Measurements from ENCODE around the gene MT3. TPM values are rescaled to one million over a fixed set of nuclear protein-coding genes. Genes with fewer than 3 reads are reported as not detected.

MT3 gene
- total and polyA plus RNA-seq, 2 experiments from 2014 or later: not detected

DNA sequence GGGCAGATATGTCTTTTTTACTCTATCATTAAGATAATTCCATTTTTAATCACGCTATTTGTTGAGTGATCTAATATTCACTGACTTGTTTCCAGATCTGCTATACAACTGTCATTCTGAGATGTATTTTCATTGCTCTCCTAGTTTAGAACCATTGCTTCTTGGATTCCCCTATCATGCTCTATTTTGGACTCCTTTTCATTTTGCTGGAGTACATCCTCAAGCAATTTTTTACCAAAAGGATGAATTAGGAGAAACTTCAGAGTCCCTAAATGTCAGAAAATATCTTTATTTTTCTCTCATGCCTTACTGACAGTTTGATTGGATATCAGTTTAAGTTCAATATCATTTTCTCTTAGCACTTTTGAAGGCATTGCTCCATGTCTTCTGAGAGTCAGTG, 14.7 kb upstream of the MT3 start:
- Mint-ChIP-seq H3K27me3 (ENCODE audit: insufficient read depth, low read depth, poor library complexity) (peaks cover 3% of the 10 kb centered on the region), H3K27ac (no peak overlapping the region), H3K4me3 (no peak overlapping the region), H3K9me3 (peaks cover 4% of the 10 kb centered on the region; the same call in 2 of the 3 replicates), H3K4me1 (no peaks in the 10 kb centered on the region; the same call in 2 of the 3 replicates), H3K36me3 (ENCODE audit: low read depth) (peaks cover 2% of the 10 kb centered on the region; the same call in 2 of the 3 replicates)
- Histone ChIP-seq H4K20me1 (replicated peaks; ENCODE audit: insufficient read depth) (no peaks in the 10 kb centered on the region), H3K79me2 (replicated peaks; ENCODE audit: insufficient read depth) (no peaks in the 10 kb centered on the region), H3K4me2 (no peak overlapping the region), H3K4me3 (no peak overlapping the region), H3K36me3 (ENCODE audit: insufficient read depth) (no peaks in the 10 kb centered on the region), H2AFZ (no peak overlapping the region), H3K27me3 (ENCODE audit: insufficient read depth) (no peaks in the 10 kb centered on the region), H3K4me1 (ENCODE audit: insufficient read depth) (no peaks in the 10 kb centered on the region), H3F3A (replicated peaks; ENCODE audit: low read depth) (no peaks in the 10 kb centered on the region), H3K27ac (ENCODE audit: low read depth) (no peak overlapping the region), H3K9me2 (ENCODE audit: insufficient read depth) (no peaks in the 10 kb centered on the region)
- DNase-seq (ENCODE audit: low spot score): no peak
- no peak for ATAC-seq
- no peak for TF ChIP-seq NANOG (IDR thresholded peaks at IDR 0.05; ENCODE audit: borderline replicate concordance)
- TF ChIP-seq POLR2AphosphoS5 (IDR thresholded peaks at IDR 0.05; ENCODE audit: low read depth): no peak
- no peak for TF ChIP-seq JUNB (IDR thresholded peaks at IDR 0.05; ENCODE audit: unreplicated experiment)
- TF ChIP-seq, protein P1, sequence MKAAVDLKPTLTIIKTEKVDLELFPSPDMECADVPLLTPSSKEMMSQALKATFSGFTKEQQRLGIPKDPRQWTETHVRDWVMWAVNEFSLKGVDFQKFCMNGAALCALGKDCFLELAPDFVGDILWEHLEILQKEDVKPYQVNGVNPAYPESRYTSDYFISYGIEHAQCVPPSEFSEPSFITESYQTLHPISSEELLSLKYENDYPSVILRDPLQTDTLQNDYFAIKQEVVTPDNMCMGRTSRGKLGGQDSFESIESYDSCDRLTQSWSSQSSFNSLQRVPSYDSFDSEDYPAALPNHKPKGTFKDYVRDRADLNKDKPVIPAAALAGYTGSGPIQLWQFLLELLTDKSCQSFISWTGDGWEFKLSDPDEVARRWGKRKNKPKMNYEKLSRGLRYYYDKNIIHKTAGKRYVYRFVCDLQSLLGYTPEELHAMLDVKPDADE (IDR thresholded peaks at IDR 0.05): no peak
- TF ChIP-seq CREB1 (CRISPR knock-in tag; IDR thresholded peaks at IDR 0.05; ENCODE audit: low read depth): no peak
- TF ChIP-seq, protein P2, sequence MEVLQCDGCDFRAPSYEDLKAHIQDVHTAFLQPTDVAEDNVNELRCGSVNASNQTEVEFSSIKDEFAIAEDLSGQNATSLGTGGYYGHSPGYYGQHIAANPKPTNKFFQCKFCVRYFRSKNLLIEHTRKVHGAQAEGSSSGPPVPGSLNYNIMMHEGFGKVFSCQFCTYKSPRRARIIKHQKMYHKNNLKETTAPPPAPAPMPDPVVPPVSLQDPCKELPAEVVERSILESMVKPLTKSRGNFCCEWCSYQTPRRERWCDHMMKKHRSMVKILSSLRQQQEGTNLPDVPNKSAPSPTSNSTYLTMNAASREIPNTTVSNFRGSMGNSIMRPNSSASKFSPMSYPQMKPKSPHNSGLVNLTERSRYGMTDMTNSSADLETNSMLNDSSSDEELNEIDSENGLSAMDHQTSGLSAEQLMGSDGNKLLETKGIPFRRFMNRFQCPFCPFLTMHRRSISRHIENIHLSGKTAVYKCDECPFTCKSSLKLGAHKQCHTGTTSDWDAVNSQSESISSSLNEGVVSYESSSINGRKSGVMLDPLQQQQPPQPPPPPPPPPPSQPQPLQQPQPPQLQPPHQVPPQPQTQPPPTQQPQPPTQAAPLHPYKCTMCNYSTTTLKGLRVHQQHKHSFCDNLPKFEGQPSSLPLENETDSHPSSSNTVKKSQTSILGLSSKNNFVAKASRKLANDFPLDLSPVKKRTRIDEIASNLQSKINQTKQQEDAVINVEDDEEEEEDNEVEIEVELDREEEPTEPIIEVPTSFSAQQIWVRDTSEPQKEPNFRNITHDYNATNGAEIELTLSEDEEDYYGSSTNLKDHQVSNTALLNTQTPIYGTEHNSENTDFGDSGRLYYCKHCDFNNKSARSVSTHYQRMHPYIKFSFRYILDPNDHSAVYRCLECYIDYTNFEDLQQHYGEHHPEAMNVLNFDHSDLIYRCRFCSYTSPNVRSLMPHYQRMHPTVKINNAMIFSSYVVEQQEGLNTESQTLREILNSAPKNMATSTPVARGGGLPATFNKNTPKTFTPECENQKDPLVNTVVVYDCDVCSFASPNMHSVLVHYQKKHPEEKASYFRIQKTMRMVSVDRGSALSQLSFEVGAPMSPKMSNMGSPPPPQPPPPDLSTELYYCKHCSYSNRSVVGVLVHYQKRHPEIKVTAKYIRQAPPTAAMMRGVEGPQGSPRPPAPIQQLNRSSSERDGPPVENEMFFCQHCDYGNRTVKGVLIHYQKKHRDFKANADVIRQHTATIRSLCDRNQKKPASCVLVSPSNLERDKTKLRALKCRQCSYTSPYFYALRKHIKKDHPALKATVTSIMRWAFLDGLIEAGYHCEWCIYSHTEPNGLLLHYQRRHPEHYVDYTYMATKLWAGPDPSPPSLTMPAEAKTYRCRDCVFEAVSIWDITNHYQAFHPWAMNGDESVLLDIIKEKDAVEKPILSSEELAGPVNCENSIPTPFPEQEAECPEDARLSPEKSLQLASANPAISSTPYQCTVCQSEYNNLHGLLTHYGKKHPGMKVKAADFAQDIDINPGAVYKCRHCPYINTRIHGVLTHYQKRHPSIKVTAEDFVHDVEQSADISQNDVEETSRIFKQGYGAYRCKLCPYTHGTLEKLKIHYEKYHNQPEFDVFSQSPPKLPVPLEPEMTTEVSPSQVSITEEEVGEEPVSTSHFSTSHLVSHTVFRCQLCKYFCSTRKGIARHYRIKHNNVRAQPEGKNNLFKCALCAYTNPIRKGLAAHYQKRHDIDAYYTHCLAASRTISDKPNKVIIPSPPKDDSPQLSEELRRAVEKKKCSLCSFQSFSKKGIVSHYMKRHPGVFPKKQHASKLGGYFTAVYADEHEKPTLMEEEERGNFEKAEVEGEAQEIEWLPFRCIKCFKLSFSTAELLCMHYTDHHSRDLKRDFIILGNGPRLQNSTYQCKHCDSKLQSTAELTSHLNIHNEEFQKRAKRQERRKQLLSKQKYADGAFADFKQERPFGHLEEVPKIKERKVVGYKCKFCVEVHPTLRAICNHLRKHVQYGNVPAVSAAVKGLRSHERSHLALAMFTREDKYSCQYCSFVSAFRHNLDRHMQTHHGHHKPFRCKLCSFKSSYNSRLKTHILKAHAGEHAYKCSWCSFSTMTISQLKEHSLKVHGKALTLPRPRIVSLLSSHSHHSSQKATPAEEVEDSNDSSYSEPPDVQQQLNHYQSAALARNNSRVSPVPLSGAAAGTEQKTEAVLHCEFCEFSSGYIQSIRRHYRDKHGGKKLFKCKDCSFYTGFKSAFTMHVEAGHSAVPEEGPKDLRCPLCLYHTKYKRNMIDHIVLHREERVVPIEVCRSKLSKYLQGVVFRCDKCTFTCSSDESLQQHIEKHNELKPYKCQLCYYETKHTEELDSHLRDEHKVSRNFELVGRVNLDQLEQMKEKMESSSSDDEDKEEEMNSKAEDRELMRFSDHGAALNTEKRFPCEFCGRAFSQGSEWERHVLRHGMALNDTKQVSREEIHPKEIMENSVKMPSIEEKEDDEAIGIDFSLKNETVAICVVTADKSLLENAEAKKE (CRISPR knock-in tag; IDR thresholded peaks at IDR 0.05): no peak
- TF ChIP-seq, protein P3, sequence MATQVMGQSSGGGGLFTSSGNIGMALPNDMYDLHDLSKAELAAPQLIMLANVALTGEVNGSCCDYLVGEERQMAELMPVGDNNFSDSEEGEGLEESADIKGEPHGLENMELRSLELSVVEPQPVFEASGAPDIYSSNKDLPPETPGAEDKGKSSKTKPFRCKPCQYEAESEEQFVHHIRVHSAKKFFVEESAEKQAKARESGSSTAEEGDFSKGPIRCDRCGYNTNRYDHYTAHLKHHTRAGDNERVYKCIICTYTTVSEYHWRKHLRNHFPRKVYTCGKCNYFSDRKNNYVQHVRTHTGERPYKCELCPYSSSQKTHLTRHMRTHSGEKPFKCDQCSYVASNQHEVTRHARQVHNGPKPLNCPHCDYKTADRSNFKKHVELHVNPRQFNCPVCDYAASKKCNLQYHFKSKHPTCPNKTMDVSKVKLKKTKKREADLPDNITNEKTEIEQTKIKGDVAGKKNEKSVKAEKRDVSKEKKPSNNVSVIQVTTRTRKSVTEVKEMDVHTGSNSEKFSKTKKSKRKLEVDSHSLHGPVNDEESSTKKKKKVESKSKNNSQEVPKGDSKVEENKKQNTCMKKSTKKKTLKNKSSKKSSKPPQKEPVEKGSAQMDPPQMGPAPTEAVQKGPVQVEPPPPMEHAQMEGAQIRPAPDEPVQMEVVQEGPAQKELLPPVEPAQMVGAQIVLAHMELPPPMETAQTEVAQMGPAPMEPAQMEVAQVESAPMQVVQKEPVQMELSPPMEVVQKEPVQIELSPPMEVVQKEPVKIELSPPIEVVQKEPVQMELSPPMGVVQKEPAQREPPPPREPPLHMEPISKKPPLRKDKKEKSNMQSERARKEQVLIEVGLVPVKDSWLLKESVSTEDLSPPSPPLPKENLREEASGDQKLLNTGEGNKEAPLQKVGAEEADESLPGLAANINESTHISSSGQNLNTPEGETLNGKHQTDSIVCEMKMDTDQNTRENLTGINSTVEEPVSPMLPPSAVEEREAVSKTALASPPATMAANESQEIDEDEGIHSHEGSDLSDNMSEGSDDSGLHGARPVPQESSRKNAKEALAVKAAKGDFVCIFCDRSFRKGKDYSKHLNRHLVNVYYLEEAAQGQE (IDR thresholded peaks at IDR 0.05; ENCODE audit: unreplicated experiment): no peak
- TF ChIP-seq, protein P4, sequence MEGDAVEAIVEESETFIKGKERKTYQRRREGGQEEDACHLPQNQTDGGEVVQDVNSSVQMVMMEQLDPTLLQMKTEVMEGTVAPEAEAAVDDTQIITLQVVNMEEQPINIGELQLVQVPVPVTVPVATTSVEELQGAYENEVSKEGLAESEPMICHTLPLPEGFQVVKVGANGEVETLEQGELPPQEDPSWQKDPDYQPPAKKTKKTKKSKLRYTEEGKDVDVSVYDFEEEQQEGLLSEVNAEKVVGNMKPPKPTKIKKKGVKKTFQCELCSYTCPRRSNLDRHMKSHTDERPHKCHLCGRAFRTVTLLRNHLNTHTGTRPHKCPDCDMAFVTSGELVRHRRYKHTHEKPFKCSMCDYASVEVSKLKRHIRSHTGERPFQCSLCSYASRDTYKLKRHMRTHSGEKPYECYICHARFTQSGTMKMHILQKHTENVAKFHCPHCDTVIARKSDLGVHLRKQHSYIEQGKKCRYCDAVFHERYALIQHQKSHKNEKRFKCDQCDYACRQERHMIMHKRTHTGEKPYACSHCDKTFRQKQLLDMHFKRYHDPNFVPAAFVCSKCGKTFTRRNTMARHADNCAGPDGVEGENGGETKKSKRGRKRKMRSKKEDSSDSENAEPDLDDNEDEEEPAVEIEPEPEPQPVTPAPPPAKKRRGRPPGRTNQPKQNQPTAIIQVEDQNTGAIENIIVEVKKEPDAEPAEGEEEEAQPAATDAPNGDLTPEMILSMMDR (conservative IDR thresholded peaks at IDR 0.05; ENCODE audit: low read depth in 2 of 2): no peak
- TF ChIP-seq EZH2 (IDR thresholded peaks at IDR 0.05; ENCODE audit: low read depth, unreplicated experiment): no peak
- no peak for TF ChIP-seq ZNF114 (CRISPR knock-in tag; IDR thresholded peaks at IDR 0.05)
- no peak for TF ChIP-seq EZH2phosphoT487 (IDR thresholded peaks at IDR 0.05; ENCODE audit: unreplicated experiment)
- no peak for TF ChIP-seq ZNF331 (CRISPR knock-in tag; IDR thresholded peaks at IDR 0.05; ENCODE audit: low read depth)
- no peak for TF ChIP-seq STAT1 (IDR thresholded peaks at IDR 0.05; ENCODE audit: unreplicated experiment)

All from GM23338 (cell line).